T47D (cell line): ENCODE data around the gene DIS3L.
"Not testable (repeated sequence)": the region's sequence is repeated elsewhere in the genome, so short reads cannot be mapped to it uniquely, and the experiment has no call there.

Experiments used
- DNase-seq, 2 experiments: peaks; one replicate each; pipeline versions ENCODE4 v3.0.0 to v3.0.0-alpha.2; 2011 to 2012; ENCODE audit warnings: low read depth in 1 of 2, low spot score in 1 of 2
- JUND ChIP-seq: IDR thresholded peaks from 2 replicates; pipeline ENCODE4 v1.6.1; 2012; ENCODE audit warnings: low read depth
- in situ Hi-C: cut with HindIII; loops from 2 replicates; pipeline ENCODE4 v1.10.0; 2016; ENCODE audit warnings: low sequenced_read_pairs, low pct_unique_long_range_greater_than_20kb

DIS3L gene

DNA sequence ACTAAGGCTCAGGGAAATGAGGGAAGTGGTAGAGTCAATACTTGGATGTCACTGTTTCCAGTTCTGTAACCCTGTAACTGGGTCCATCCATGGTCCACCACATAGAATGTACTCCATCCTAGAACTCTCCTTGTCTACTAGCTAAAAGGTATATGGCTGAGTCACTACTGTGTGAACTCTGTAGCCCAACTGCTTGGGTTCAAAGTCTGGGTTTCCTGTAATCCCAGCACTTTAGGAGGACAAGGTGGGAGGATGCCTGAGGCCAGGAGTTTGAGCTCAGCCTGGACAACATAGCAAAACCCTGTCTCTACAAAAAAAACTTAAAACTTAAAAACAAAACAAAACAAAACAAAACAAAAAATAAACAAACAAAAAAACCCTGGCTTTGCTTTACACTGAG lies 5.3 kb upstream of the DIS3L start:
- in situ Hi-C loops, result no loop called here
- no peak for TF ChIP-seq JUND
- no peak for DNase-seq

DNA sequence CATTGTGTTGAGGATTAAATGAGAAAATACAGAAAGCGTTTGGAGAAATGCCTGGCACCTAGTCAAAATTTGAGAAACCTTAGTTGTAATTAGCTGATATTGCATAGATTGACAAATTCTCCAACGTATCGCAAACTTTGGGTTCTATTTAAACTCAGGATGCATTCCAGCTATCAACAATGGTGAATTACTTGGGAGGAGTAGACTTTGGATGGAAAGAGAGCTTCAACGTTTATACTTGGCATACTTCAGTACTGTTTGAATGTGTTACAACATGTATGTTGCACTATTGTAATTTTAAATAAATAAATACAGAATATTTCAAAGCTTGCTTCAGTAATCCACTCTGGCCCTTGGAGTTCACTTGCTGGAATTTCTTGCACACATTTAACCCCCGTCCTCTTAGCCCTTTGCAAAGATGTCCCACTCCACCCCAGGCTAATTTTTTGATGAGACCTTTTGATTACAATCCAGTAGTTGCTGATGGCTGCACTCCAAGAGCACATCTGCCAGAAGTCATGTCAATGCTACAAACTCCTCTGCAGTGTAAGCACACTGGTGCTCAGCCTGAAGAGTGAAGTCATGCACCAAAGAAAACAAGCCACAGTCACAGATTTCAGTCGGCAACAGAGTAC lies 4.7 kb upstream of the DIS3L start:
- DNase-seq, result no peak
- TF ChIP-seq JUND, result no peak
- in situ Hi-C loops, result no loop called here

DNA sequence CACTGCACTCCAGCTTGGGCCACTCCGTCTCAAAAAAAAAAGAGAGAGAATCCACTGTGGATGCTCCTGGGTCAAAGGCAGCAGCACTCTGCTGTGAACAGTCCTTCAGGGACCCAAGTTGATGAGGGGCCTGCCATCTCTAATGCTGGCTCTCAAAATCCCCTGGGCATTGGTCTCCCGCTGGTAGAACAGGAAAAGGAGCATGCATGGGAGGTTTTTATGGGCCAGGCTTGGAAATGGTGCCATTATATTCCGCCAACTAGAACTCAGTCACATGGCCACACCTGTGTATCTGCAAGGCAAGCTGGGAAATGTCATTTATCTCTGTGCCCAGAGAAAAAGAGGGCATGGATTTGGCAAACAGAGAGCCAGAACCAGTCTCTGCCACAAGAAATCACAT lies 3.4 kb upstream of the DIS3L start:
- no peak for DNase-seq
- no peak for TF ChIP-seq JUND
- in situ Hi-C loops, result no loop called here

DNA sequence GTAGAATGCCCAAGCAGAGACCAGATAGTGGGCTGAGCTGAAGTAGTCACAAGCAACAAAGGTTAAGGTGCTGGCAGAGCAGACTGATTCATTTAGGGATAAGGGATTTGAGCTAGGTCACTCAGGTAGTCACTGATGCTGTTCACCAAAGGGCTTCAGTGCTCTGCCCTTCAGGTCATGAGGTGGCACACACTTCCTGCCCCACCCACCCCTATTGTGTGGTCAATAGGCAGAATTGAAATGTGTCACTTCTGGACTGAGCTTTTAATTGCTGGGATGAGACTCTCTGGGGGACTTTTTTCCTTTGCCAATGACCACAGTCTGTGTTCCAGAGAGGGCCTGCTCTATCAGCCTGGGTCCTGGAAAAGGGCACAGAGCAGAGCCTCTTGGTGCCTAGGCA lies 2.9 kb upstream of the DIS3L start:
- TF ChIP-seq JUND, result no peak
- in situ Hi-C loops, result no loop called here

DNA sequence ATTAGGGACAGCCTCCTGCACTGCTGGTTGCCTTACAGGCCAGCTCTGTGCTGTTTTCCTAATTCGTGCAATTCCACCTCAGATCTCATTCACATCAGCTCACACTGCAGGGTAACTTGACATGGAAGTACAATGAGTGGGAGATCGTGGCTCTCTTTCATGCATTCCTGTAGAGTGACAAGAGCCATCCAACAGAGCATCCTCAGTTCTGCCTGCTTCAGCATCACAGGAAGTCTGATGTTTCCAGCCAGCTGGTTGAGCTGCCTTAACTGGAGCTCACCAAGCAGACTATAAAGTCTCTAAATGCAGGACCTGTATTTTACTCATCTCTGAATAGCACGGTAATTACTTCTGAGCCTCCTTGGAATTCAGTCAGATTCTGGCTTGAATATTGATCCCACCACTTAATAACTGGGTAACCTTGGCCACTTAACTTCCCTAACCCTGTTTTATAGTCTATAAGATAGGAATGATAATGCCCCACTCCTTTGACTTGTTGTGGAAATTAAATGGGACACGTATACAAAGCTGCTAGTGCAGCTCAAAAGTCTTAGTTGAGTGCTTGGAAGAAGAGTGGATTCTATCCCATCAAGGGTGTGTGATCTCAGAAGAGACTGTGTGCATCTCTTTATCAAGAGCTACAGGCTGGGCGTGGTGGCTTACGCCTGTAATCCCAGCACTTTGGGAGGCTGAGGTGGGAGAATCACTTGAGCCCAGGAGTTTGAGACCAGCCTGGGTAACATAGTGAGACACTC lies 1.4 kb upstream of the DIS3L start:
- no peak for DNase-seq
- TF ChIP-seq JUND, result no peak
- in situ Hi-C loops, result no loop called here

More for the DNA sequence above, 2.9 kb upstream of the DIS3L start:
- DNase-seq, result no peak

DNA sequence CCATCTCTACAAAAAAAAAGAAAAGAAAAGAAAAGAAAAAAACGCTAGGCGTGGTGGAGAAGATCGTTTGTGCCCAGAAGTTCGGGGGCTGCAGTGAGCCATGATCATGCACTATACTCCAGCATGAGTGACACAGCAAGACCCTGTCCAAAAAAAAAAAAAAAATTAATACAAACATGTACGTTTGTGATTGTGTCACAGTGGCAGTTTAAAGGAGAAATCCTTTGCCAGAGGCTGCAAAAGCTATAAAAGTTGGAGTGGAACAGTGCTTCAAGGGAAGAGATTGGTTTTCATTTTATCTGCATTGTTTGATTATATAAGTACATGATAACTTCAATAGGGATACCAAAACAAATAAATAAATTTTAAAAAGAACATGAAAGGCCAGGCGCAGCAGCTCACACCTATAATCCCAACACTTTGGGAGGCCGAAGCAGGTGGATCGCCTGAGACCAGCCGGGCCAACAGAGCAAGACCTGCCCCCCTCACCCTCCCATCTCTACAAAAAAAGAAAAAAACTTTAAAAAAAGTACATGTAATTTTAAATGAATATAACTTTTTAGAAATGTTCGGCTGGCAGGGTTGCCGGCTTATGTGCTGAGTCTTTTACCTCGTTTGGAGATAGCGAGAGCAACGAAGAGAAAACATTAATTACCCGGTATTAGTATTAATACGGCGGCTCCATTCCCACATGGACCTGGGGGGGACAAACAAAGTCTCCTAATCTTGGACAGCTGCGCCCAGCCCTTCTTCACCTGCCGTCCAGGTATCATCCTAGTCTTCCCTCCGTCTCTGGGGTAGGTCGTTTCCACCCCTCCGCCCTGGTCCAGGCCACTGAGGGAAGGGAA lies 573 bp upstream of the DIS3L start:
- no peak for DNase-seq
- TF ChIP-seq JUND, result no peak
- in situ Hi-C loops, result no loop called here

DNA sequence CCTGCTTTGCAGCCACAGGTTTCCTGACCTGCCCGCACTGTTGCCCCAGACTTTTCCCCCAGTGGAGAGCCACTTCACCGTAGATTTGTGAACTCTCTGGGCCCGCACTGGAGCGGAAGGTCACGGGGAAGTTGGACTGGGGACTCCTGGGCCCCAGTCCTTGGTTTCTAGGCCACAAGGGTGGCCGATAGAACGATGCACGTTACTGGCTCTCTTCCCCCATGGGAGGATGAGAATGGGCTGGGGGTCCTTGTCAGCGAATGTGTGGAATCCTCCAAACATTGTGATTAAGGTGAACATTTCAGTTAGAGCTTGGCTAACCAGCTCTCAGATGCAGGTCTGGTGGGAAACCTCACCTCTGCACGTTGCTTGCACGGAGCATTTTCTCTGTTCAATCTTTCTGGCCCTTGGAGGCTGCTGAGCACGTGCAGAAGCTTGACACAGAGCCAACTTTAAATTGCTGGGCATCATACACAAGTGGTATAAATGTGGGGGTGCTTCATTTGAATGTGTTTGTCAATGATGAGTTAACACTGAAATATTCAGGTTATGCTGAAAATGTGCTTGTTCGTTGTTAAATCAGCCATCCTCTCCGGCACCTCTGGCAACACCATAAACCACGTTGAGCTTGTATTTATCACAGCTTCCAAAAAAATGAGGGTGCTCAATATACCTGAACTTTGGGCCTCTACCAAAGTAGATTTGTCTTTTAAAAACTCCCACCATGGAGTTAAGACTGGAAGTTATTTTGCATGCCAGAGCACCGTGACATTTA lies 976 bp downstream of the DIS3L start:
- DNase-seq, result peak; percentile 37 to 40
- TF ChIP-seq JUND, result no peak
- in situ Hi-C loops, result no loop called here

DNA sequence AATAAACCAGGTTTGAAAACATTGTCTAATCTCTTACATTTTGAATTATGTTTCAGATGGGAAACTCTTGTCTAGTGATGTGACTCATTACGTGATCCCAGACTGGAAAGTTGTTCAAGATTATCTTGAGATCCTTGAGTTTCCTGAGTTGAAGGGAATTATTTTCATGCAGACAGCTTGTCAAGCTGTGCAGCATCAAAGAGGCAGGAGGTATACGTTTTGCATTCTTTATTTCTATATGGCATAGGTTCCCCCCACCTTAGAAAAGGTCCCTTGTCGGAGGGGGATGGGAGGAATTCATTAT lies 1.5 kb downstream of the DIS3L start:
- no peak for TF ChIP-seq JUND
- no peak for DNase-seq
- in situ Hi-C loops, result no loop called here

DNA sequence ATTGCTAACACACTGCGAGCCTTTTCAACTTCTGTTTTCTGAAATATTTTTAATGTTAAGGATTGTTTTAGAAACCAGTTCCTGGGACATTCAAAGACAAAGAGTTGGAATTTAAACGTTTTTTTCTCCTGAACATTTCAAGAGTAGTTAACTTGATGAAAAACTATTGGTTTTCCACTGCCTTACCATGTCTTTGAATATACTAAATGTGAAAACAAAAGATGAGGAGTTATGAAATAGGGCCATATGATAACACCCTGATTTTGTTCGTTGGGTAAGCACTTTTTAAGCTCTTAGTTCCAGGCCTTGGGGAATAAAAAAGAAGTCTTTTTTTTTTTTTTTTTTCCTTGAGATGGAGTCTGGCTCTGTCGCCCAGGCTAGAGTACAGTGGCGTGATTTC lies 2.8 kb downstream of the DIS3L start:
- DNase-seq, result no peak
- in situ Hi-C loops, result no loop called here
- no peak for TF ChIP-seq JUND

DNA sequence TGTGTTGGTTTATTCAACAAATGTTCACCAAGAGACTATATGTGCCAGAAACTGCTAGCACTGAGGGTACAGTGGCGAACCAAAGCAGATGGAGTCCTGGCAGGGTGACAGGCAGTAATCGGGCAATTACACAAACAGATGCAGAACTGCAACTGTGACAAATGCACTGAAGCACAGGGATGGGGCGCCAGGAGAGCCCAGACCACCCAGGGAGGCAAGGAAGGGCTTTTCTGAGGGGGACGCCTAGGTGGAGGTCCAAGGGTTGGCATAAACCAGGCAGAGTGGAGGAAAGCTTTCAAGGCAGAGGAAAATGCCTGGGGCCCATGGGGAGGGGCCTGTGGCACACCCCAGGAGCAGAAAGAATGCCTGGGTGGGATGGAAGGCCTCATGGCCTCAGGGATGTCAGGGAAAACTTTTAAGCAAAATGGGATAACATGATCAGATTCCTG lies 5.5 kb downstream of the DIS3L start:
- TF ChIP-seq JUND, result no peak
- no peak for DNase-seq
- in situ Hi-C loops, result no loop called here

DNA sequence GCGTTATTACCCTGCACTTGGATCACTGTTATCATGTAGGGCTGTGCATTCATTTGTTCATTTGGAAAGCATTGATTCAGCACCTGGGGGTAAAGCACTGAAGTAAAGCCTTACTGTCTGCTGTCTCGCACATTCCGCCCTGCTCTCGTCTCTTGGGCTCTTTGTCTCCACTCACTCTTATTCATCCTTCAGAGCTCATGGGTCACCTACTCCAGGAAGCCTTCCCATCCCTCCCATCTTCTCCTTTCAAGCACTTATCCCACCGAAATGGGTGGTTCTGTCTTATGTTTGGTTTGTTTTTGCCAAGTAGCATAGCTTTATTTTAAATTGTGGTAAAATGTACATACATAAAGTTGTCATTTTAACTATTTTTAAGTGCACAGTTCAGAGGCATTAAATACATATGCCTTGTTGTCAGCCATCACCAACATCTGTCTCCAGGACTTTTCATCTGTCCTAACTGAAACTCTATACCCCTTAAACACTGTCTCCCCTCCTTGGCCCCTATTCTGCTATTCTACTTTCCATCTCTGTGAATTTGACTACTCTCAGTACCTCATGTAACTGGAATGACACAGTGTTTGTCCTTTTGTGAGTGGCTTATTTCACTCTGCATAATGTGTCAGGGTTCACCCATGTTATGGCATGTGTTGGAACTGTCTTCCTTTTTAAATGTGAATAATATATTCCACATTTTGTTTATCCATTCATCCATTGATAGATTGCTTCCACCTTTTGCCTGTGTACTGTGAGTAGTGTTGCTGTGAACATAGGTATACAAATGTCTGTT lies 9.3 kb downstream of the DIS3L start:
- in situ Hi-C loops, result no loop called here
- no peak for DNase-seq
- no peak for TF ChIP-seq JUND

DNA sequence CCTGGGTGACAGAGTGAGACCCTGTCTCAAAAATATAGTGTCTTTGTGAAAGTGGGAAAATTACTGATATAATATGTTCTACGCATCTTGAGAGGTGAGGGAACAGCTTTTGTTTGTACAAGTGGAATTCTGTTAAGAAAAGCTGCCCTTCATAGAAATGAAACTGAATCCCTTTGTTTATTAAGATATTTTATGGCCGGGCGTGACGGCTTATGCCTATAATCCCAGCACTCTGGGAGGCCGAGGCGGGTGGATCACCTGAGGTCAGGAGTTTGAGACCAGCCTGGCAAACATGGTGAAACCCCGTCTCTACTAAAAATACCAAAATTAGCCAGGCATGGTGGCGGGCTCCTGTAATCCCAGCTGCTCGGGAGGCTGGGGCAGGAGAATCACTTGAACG lies 11.1 kb downstream of the DIS3L start:
- in situ Hi-C loops, DNase-seq: not testable (repeated sequence)
